NT2/D1 (cell line): Measurements from ENCODE around the gene GPALPP1.

Experiments
- SUZ12 ChIP-seq: IDR thresholded peaks from 2 replicates; pipeline ENCODE4 v1.6.1; 2011; ENCODE audit not compliant: insufficient read length, insufficient read depth; ENCODE audit errors: extremely low read depth
- ZNF274 ChIP-seq: IDR thresholded peaks from 2 replicates; pipeline ENCODE4 v1.6.1; 2011; ENCODE audit warnings: mild to moderate bottlenecking, low read depth, low read length

DNA sequence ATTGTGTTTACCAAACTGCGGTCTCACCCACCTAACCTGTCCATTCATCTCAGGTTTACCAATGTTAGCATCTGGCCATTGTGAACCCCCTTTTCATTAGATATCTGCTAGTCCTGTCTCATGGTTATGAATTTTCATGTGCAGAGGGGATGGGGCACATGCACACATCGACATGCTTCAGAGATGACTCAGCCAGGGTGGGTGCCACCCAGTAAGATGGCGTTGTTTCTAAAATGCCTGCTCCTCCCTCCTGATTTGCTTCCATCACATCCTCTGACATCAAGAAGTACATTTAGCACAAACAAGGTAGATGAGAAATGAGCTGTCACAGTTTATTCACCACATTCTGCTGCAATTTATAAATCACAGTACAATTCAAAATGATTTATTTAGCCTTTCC is 51.3 kb downstream of the GPALPP1 start:
- no peak for TF ChIP-seq SUZ12
- no peak for TF ChIP-seq ZNF274
